Glutamatergic neuron (in vitro differentiated cells): ENCODE data around the gene IL21R. TPM values are rescaled to one million over a fixed set of nuclear protein-coding genes. Genes with fewer than 3 reads are reported as not detected.

Experiments used
- DNase-seq: peaks from one replicate; pipeline ENCODE4 v3.0.0; 2022
- H3K27ac Mint-ChIP-seq: one replicate; pipeline ENCODE4 v1.8.0; 2020; ENCODE audit warnings: mild to moderate bottlenecking, mixed read lengths, inconsistent platforms; ENCODE audit not compliant: unreplicated experiment
- H3K27me3 Mint-ChIP-seq: one replicate; pipeline ENCODE4 v1.8.0; 2020; ENCODE audit warnings: mild to moderate bottlenecking, moderate library complexity, mixed read lengths, inconsistent platforms; ENCODE audit not compliant: unreplicated experiment
- H3K36me3 Mint-ChIP-seq: one replicate; pipeline ENCODE4 v1.8.0; 2020; ENCODE audit warnings: mild to moderate bottlenecking, mixed read lengths, inconsistent platforms; ENCODE audit not compliant: unreplicated experiment
- H3K4me1 Mint-ChIP-seq: one replicate; pipeline ENCODE4 v1.8.0; 2020; ENCODE audit warnings: mild to moderate bottlenecking, low read depth, mixed read lengths, inconsistent platforms; ENCODE audit not compliant: unreplicated experiment
- H3K4me3 Mint-ChIP-seq: one replicate; pipeline ENCODE4 v1.8.0; 2020; ENCODE audit warnings: mild to moderate bottlenecking, mixed read lengths, inconsistent platforms; ENCODE audit not compliant: unreplicated experiment
- H3K9me3 Mint-ChIP-seq: one replicate; pipeline ENCODE4 v1.8.0; 2020; ENCODE audit warnings: mild to moderate bottlenecking, moderate library complexity, mixed read lengths, inconsistent platforms; ENCODE audit not compliant: unreplicated experiment
- total RNA-seq: library from RNA; stranded (reverse); fragmentation: NEBNext Ultra II Directional; extraction: Animal tissue kit (Norgen Biotek cat#: 25700); gene quantifications from one replicate; pipeline ENCODE4 v1.2.1, GENCODE V29; 2021; ENCODE audit not compliant: unreplicated experiment
- TF ChIP-seq, protein P1 (sequence below): fragments of 200-600 bp; sonication (generic); IDR thresholded peaks from one replicate; pipeline ENCODE4 v1.5.0; 2021; ENCODE audit not compliant: partially characterized antibody, unreplicated experiment

IL21R gene
- total RNA-seq, 1 donor from 2014 or later: 0.86 TPM

DNA sequence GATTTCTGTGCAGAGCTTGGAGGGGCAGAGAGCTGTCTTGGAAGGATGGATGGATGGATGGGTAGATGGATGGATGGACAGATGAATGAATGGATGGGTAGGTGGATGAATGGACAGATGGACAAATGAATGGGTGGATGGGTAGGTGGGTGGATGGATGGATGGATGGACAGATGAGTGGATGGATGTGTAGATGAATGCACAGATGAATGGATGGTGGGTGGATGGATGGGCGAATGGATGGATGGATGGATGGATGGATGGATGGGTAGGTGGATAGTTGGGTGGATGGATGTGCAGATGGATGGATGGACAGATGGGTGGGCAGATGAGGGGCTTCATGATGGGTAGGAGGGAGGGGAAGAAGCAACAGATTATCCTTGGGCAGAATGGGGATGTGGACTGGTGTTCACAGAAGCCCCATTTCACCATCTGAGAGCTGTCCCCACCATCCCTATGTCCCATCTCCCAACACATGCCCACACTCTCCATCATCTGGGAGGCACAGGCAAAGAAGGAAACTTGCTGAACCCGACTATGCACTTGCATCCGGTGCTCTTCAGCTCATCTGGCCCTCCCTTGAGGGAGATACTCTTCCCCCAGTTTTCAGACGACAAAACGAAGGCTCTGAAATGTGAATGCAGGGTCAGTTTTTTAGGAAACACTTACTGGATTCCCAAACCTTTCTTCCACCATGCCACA is 57.2 kb downstream of the IL21R start:
- TF ChIP-seq, protein P1, sequence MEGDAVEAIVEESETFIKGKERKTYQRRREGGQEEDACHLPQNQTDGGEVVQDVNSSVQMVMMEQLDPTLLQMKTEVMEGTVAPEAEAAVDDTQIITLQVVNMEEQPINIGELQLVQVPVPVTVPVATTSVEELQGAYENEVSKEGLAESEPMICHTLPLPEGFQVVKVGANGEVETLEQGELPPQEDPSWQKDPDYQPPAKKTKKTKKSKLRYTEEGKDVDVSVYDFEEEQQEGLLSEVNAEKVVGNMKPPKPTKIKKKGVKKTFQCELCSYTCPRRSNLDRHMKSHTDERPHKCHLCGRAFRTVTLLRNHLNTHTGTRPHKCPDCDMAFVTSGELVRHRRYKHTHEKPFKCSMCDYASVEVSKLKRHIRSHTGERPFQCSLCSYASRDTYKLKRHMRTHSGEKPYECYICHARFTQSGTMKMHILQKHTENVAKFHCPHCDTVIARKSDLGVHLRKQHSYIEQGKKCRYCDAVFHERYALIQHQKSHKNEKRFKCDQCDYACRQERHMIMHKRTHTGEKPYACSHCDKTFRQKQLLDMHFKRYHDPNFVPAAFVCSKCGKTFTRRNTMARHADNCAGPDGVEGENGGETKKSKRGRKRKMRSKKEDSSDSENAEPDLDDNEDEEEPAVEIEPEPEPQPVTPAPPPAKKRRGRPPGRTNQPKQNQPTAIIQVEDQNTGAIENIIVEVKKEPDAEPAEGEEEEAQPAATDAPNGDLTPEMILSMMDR: no peak
- DNase-seq: no peak
- Mint-ChIP-seq H3K36me3 (no peaks in the 10 kb centered on the region), H3K27me3 (peaks cover 2% of the 10 kb centered on the region), H3K4me1 (peaks cover 2% of the 10 kb centered on the region), H3K27ac (no peak overlapping the region), H3K4me3 (no peak overlapping the region), H3K9me3 (no peaks in the 10 kb centered on the region)

DNA sequence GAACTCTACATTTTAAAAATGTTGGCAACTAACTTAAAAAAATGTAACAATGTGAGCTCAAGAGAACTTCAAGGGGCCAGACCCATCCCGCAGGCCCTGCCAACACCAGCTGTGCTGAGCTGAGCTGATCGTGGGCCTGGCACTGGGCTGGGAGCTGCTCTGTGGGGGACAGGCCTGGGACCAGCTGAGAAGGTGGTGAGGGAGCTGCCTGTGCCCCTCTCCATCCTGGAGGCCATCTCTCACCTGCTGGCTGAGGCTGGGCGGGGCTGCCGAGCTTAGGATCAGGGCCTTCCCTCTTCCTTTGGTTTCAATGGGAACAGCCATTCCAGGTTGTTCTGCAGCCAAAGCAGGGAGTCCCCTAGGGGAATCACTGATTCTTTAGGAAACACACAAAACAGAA is 58.2 kb downstream of the IL21R start:
- DNase-seq: no peak
- peaks cover 3% of the 10 kb centered on the region for H3K9me3 Mint-ChIP-seq
- H3K27me3 Mint-ChIP-seq: peaks cover 2% of the 10 kb centered on the region
- H3K4me3 Mint-ChIP-seq: no peak overlapping the region
- H3K4me1 Mint-ChIP-seq: peaks cover 2% of the 10 kb centered on the region
- H3K27ac Mint-ChIP-seq: no peak overlapping the region
- H3K36me3 Mint-ChIP-seq: no peaks in the 10 kb centered on the region
- TF ChIP-seq, protein P1: no peak

GRCh38 chr16:27460663-27461482 is 58.9 kb downstream of the IL21R start:
- Mint-ChIP-seq H3K36me3 (no peaks in the 10 kb centered on the region), H3K9me3 (peaks cover 3% of the 10 kb centered on the region), H3K27me3 (no peaks in the 10 kb centered on the region), H3K4me3 (no peak overlapping the region), H3K27ac (no peak overlapping the region), H3K4me1 (peaks cover 2% of the 10 kb centered on the region)
- TF ChIP-seq, protein P1: no peak
- no peak for DNase-seq

DNA sequence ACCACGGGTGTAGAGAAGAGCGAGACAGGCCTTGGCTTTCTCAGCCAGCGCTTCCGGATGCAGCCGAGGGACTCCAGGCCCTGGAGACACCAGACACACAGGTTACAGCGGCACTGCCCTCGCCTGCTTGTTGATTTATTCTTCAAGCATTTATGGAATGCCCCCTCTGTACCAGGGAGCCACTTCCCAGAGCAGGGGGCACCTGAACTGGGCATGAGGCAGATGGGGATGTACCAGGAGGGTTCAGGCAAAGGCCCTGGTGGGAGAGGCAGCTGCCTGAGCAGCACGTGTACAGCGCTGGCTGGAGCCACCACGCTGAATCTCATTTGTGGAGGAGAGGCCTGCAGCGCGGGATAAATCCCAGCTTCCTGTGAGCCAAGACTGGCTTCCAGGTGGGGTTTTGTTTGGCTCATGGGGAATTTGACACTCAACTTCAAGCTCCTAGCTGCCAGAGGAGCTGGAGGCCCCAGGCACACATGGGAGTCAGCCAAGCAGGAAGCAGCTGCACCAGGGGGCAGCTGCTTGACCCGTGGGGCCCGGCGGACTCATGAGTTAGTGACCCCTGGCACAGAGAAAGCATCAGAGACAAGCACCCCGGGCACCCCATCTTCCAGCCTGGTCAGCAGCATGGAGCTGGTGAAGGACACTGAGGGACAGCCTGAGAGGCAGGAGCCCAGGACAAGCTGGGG is 59.7 kb downstream of the IL21R start:
- no peak overlapping the region for H3K27ac Mint-ChIP-seq
- peaks cover 2% of the 10 kb centered on the region for H3K4me1 Mint-ChIP-seq
- H3K27me3 Mint-ChIP-seq: no peaks in the 10 kb centered on the region
- no peaks in the 10 kb centered on the region for H3K36me3 Mint-ChIP-seq
- H3K9me3 Mint-ChIP-seq: peaks cover 3% of the 10 kb centered on the region
- TF ChIP-seq, protein P1: no peak
- DNase-seq: no peak
- no peak overlapping the region for H3K4me3 Mint-ChIP-seq
